ENCODE results near the gene CYTH1.

- no peak for TF ChIP-seq YY1 (IDR thresholded peaks at IDR 0.05)
- no peak for TF ChIP-seq CTCF (IDR thresholded peaks at IDR 0.05; ENCODE audit: low read depth, low read length, missing input control)
- TF ChIP-seq MAX (IDR thresholded peaks at IDR 0.05), result no peak
- TF ChIP-seq GABPA (IDR thresholded peaks at IDR 0.05 in 1 of 2, conservative IDR thresholded peaks at IDR 0.05 in 1 of 2), result no peak
- no peak for TF ChIP-seq RAD21 (IDR thresholded peaks at IDR 0.05)
- no peak for TF ChIP-seq TAF1 (conservative IDR thresholded peaks at IDR 0.05)
- no peak for TF ChIP-seq EGR1 (IDR thresholded peaks at IDR 0.05; ENCODE audit: low read depth in 2 of 2)
- TF ChIP-seq, protein P1, sequence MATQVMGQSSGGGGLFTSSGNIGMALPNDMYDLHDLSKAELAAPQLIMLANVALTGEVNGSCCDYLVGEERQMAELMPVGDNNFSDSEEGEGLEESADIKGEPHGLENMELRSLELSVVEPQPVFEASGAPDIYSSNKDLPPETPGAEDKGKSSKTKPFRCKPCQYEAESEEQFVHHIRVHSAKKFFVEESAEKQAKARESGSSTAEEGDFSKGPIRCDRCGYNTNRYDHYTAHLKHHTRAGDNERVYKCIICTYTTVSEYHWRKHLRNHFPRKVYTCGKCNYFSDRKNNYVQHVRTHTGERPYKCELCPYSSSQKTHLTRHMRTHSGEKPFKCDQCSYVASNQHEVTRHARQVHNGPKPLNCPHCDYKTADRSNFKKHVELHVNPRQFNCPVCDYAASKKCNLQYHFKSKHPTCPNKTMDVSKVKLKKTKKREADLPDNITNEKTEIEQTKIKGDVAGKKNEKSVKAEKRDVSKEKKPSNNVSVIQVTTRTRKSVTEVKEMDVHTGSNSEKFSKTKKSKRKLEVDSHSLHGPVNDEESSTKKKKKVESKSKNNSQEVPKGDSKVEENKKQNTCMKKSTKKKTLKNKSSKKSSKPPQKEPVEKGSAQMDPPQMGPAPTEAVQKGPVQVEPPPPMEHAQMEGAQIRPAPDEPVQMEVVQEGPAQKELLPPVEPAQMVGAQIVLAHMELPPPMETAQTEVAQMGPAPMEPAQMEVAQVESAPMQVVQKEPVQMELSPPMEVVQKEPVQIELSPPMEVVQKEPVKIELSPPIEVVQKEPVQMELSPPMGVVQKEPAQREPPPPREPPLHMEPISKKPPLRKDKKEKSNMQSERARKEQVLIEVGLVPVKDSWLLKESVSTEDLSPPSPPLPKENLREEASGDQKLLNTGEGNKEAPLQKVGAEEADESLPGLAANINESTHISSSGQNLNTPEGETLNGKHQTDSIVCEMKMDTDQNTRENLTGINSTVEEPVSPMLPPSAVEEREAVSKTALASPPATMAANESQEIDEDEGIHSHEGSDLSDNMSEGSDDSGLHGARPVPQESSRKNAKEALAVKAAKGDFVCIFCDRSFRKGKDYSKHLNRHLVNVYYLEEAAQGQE (IDR thresholded peaks at IDR 0.05), result no peak
- TF ChIP-seq ATF3 (IDR thresholded peaks at IDR 0.05), result no peak
- no peak for TF ChIP-seq HNF4G (IDR thresholded peaks at IDR 0.05)
- TF ChIP-seq JUND (IDR thresholded peaks at IDR 0.05), result no peak
- TF ChIP-seq SP1 (IDR thresholded peaks at IDR 0.05), result no peak
- TF ChIP-seq HNF4A (conservative IDR thresholded peaks at IDR 0.05), result no peak
- no peak for TF ChIP-seq FOXA1 (IDR thresholded peaks at IDR 0.05)
These were observed 2.2 kb downstream of the CYTH1 start for GRCh38 chr17:78779850-78780249.
